HepG2 (cell line): ENCODE data around the gene SFPQ. TPM values are rescaled to one million over a fixed set of nuclear protein-coding genes. Genes with fewer than 3 reads are reported as not detected.

Experiments used
- GMEB2 ChIP-seq: IDR thresholded peaks from 2 replicates; pipeline ENCODE4 v1.6.1; 2016; ENCODE audit warnings: missing biosample characterization, missing genetic modification reagents, low read depth
- HNRNPK ChIP-seq: fragments of 200-400 bp; formaldehyde crosslinking; IDR thresholded peaks from 2 replicates; pipeline ENCODE4 v1.6.1; 2018; ENCODE audit warnings: low read length, low read depth, moderate library complexity, mild to moderate bottlenecking; ENCODE audit not compliant: poor library complexity, severe bottlenecking
- PAX8 ChIP-seq: sonication (generic); formaldehyde crosslinking; IDR thresholded peaks from 2 replicates; pipeline ENCODE4 v1.8.0; 2022; ENCODE audit warnings: mild to moderate bottlenecking, missing genetic modification reagents, borderline replicate concordance
- PTBP1 ChIP-seq: fragments of 200-400 bp; formaldehyde crosslinking; IDR thresholded peaks from 2 replicates; pipeline ENCODE4 v1.6.1; 2018; ENCODE audit warnings: low read length, low read depth; ENCODE audit not compliant: poor library complexity, severe bottlenecking
- RBM22 ChIP-seq: fragments of 200-400 bp; formaldehyde crosslinking; optimal IDR thresholded peaks from 2 replicates; pipeline ENCODE3; 2017; ENCODE audit warnings: mild to moderate bottlenecking, low read length, moderate library complexity
- TBX2 ChIP-seq: sonication (generic); formaldehyde crosslinking; IDR thresholded peaks from 2 replicates; pipeline ENCODE4 v1.5.0; 2020; ENCODE audit warnings: missing genetic modification reagents, mild to moderate bottlenecking, borderline replicate concordance
- TFAP4 ChIP-seq: sonication (generic); IDR thresholded peaks from 2 replicates; pipeline ENCODE4 v1.6.1; 2016; ENCODE audit warnings: low read depth, borderline replicate concordance
- ZBTB10 ChIP-seq: sonication (generic); formaldehyde crosslinking; IDR thresholded peaks from 2 replicates; pipeline ENCODE4 v1.4.0; 2020; ENCODE audit warnings: missing genetic modification reagents, borderline replicate concordance
- ZMAT3 ChIP-seq: sonication (generic); formaldehyde crosslinking; conservative IDR thresholded peaks from 2 replicates; pipeline ENCODE4 v1.7.0; 2021; ENCODE audit warnings: missing genetic modification reagents
- ZNF20 ChIP-seq: sonication (generic); formaldehyde crosslinking; IDR thresholded peaks from 2 replicates; pipeline ENCODE4 v1.4.0; 2020; ENCODE audit warnings: mild to moderate bottlenecking, moderate library complexity, missing genetic modification reagents
- ZNF543 ChIP-seq: sonication (generic); formaldehyde crosslinking; IDR thresholded peaks from 2 replicates; pipeline ENCODE4 v1.4.0; 2020; ENCODE audit warnings: mild to moderate bottlenecking, missing genetic modification reagents
- ZNF563 ChIP-seq: sonication (generic); formaldehyde crosslinking; IDR thresholded peaks from 2 replicates; pipeline ENCODE4 v1.8.0; 2022; ENCODE audit warnings: mild to moderate bottlenecking, moderate library complexity, missing genetic modification reagents
- ZNF891 ChIP-seq: sonication (generic); formaldehyde crosslinking; IDR thresholded peaks from 2 replicates; pipeline ENCODE4 v1.5.0; 2020; ENCODE audit warnings: mild to moderate bottlenecking, missing genetic modification reagents
- polyA plus RNA-seq, 8 experiments: library from polyadenylated mRNA; depleted of rRNA in 3 of 8; stranded (reverse) in 7 of 8; unstranded in 1 of 8; fragments of >200 nt; fragmentation: Illumina TruSeq in 4 of 8; extraction: Trizol in 4 of 8; gene quantifications; 2 replicates each; pipeline versions ENCODE4 v1.2.1 to v1.2.3, GENCODE V29; 2011 to 2016; ENCODE audit warnings: low read depth in 4 of 8, missing spikeins in 1 of 8, mixed read lengths in 1 of 8; ENCODE audit not compliant: insufficient read depth in 1 of 8
- total RNA-seq, 5 experiments: library from RNA; depleted of rRNA; stranded (reverse); fragments of >200 nt; fragmentation: Illumina TruSeq; extraction: Trizol; gene quantifications; 2 replicates each; pipeline ENCODE4 v1.2.3, GENCODE V29; 2016; ENCODE audit warnings: low read depth in 1 of 5
- TF ChIP-seq, protein P1 (sequence below): sonication (generic); formaldehyde crosslinking; IDR thresholded peaks from 2 replicates; pipeline ENCODE4 v1.4.0; 2020; ENCODE audit warnings: missing genetic modification reagents
- TF ChIP-seq, protein P2 (sequence below): sonication (generic); formaldehyde crosslinking; IDR thresholded peaks from 2 replicates; pipeline ENCODE4 v1.4.0; 2020; ENCODE audit warnings: mild to moderate bottlenecking, missing genetic modification reagents

The SFPQ gene
- total and polyA plus RNA-seq, 2 of the 13 experiments (the other 11 are each of a cell fraction or from before 2014, with no cell fraction given), result 101 to 292 TPM

DNA sequence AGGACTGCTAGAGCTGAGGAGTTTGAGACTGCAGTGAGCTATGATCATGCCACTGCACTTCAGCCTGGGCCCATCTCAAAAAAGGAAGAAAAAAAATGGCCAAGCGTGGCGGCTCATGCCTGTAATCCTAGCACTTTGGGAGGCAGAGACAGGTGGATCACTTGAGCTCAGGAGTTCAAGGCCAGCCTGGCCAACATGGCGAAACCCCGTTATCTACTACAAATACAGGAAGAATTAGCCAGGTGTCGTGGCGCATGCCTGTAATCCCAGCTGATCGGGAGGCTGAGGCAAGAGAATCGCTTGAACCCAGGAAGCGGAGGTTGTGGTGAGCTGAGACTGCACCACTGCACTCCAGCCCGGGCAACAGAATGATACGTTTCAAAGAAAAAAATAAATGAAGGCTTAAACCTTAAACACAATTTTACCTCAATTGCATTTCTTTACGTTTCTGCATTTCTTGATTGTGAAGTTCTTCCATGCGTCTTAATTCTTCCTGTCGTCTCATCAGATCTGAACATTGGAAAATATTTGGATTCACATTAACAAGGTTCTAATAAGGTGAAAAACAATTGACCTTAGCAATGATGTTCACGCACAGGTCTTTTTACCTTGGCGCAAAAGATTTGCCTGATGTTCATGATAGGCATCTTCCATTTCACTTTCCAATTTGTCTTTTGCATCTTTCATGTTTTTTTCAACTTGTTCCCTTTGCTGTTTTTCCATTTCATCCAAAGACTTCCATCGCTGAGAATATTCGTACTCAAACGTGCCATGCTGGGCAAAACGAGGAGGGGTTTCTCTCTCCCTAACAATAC lies 4.2 kb downstream of the SFPQ start (continued):
- TF ChIP-seq ZBTB10 (CRISPR knock-in tag) (no peak), GMEB2 (no peak), ZNF20 (no peak), ZNF543 (no peak), ZNF563 (CRISPR knock-in tag) (no peak), PTBP1 (no peak), RBM22 (peak; percentile 84), TBX2 (peak; percentile 33; the same call in 1 of the 2 replicates), ZNF891 (CRISPR knock-in tag) (no peak), PAX8 (CRISPR knock-in tag) (no peak), TFAP4 (peak; percentile 78; the same call in 1 of the 2 replicates), HNRNPK (no peak), ZMAT3 (CRISPR knock-in tag) (no peak)
- TF ChIP-seq, protein P1, sequence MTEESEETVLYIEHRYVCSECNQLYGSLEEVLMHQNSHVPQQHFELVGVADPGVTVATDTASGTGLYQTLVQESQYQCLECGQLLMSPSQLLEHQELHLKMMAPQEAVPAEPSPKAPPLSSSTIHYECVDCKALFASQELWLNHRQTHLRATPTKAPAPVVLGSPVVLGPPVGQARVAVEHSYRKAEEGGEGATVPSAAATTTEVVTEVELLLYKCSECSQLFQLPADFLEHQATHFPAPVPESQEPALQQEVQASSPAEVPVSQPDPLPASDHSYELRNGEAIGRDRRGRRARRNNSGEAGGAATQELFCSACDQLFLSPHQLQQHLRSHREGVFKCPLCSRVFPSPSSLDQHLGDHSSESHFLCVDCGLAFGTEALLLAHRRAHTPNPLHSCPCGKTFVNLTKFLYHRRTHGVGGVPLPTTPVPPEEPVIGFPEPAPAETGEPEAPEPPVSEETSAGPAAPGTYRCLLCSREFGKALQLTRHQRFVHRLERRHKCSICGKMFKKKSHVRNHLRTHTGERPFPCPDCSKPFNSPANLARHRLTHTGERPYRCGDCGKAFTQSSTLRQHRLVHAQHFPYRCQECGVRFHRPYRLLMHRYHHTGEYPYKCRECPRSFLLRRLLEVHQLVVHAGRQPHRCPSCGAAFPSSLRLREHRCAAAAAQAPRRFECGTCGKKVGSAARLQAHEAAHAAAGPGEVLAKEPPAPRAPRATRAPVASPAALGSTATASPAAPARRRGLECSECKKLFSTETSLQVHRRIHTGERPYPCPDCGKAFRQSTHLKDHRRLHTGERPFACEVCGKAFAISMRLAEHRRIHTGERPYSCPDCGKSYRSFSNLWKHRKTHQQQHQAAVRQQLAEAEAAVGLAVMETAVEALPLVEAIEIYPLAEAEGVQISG (CRISPR knock-in tag), result peak; percentile 56
- TF ChIP-seq, protein P2, sequence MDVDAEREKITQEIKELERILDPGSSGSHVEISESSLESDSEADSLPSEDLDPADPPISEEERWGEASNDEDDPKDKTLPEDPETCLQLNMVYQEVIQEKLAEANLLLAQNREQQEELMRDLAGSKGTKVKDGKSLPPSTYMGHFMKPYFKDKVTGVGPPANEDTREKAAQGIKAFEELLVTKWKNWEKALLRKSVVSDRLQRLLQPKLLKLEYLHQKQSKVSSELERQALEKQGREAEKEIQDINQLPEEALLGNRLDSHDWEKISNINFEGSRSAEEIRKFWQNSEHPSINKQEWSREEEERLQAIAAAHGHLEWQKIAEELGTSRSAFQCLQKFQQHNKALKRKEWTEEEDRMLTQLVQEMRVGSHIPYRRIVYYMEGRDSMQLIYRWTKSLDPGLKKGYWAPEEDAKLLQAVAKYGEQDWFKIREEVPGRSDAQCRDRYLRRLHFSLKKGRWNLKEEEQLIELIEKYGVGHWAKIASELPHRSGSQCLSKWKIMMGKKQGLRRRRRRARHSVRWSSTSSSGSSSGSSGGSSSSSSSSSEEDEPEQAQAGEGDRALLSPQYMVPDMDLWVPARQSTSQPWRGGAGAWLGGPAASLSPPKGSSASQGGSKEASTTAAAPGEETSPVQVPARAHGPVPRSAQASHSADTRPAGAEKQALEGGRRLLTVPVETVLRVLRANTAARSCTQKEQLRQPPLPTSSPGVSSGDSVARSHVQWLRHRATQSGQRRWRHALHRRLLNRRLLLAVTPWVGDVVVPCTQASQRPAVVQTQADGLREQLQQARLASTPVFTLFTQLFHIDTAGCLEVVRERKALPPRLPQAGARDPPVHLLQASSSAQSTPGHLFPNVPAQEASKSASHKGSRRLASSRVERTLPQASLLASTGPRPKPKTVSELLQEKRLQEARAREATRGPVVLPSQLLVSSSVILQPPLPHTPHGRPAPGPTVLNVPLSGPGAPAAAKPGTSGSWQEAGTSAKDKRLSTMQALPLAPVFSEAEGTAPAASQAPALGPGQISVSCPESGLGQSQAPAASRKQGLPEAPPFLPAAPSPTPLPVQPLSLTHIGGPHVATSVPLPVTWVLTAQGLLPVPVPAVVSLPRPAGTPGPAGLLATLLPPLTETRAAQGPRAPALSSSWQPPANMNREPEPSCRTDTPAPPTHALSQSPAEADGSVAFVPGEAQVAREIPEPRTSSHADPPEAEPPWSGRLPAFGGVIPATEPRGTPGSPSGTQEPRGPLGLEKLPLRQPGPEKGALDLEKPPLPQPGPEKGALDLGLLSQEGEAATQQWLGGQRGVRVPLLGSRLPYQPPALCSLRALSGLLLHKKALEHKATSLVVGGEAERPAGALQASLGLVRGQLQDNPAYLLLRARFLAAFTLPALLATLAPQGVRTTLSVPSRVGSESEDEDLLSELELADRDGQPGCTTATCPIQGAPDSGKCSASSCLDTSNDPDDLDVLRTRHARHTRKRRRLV (CRISPR knock-in tag), result no peak
